ENCODE results near the gene STRIT1. TPM values are rescaled to one million over a fixed set of nuclear protein-coding genes. Genes with fewer than 3 reads are reported as not detected.

Gene STRIT1
- total RNA-seq, 1 donor from 2014 or later = not detected

DNA sequence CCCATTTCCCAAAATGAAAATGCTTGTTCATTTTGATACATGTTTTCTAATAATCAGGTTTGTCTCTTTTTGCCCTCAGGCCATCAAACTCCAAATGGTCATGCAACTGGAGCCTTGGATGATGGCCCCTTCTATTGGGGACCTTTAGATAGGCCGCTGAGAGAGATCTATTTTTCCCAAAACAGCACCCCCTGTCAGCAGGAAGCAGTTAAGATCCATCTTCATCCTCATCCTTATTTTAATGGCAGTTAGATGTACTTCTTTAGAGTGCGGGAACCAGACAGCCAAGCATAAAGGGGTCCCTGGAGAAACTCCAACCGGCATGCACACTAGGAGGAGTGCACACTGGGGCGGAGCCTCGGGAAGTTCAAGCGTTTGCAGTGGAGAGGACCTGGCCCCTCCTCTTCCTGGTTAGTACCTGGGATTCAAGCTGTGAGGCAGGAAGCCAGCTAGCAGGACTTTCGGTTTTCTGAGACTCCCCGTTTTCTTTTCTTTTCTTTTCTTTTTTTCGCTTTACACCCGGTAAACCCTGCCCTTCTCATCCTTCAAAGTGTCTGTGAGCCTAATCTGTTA is 31.9 kb upstream of the STRIT1 start:
- DNase-seq = peak; percentile 31
- Mint-ChIP-seq H3K27ac (no peak overlapping the region), H3K4me3 (no peak overlapping the region), H3K4me1 (no peaks in the 10 kb centered on the region), H3K36me3 (ENCODE audit: low read depth) (no peaks in the 10 kb centered on the region), H3K27me3 (peaks cover 4% of the 10 kb centered on the region), H3K9me3 (no peaks in the 10 kb centered on the region)
- intact Hi-C loops (cut with micrococcal nuclease) = no loop called here

GRCh38 chr3:155323063-155323666 is 29.7 kb upstream of the STRIT1 start:
- intact Hi-C loops (cut with micrococcal nuclease) = no loop called here
- Mint-ChIP-seq H3K27me3 (no peaks in the 10 kb centered on the region), H3K36me3 (ENCODE audit: low read depth) (no peaks in the 10 kb centered on the region), H3K27ac (no peak overlapping the region), H3K4me3 (no peak overlapping the region), H3K9me3 (no peaks in the 10 kb centered on the region), H3K4me1 (no peaks in the 10 kb centered on the region)
- peak; percentile 67 for DNase-seq

- no peak for DNase-seq
- Mint-ChIP-seq H3K27ac (no peak overlapping the region), H3K27me3 (no peaks in the 10 kb centered on the region), H3K9me3 (no peaks in the 10 kb centered on the region), H3K4me3 (no peak overlapping the region), H3K4me1 (no peaks in the 10 kb centered on the region), H3K36me3 (ENCODE audit: low read depth) (no peaks in the 10 kb centered on the region)
- intact Hi-C loops (cut with micrococcal nuclease) = no loop called here
Observed at GRCh38 chr3:155321418-155321817, 27.9 kb upstream of the STRIT1 start.

DNA sequence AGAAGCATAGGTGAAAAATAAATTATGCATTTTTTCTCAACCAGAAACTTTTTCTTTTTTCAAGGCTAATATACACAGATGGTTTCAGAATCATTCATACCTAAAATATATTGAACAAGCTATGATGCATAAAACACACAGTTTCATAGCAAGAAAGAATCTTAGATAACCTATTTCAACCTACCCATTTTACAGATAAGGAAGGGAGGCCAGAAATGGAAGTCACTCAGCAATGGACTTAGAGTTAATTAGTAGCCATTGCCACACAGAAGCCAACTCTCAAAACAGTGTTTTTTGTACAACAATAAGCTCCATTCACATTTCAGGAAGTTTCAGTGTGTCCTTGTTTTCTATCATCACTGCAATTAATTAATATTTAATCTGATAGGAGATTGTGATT is 27.5 kb upstream of the STRIT1 start:
- no peak for DNase-seq
- intact Hi-C loops (cut with micrococcal nuclease) = no loop called here
- H3K4me3 Mint-ChIP-seq = no peak overlapping the region

GRCh38 chr3:155318740-155319139 is 25.3 kb upstream of the STRIT1 start:
- Mint-ChIP-seq H3K27ac (no peak overlapping the region), H3K27me3 (no peaks in the 10 kb centered on the region), H3K36me3 (ENCODE audit: low read depth) (no peaks in the 10 kb centered on the region), H3K4me3 (no peak overlapping the region), H3K4me1 (no peaks in the 10 kb centered on the region), H3K9me3 (no peaks in the 10 kb centered on the region)
- intact Hi-C loops (cut with micrococcal nuclease) = no loop called here
- DNase-seq = peak; percentile 23

More for the DNA sequence above, 27.5 kb upstream of the STRIT1 start:
- no peaks in the 10 kb centered on the region for H3K27me3 Mint-ChIP-seq
- no peak overlapping the region for H3K27ac Mint-ChIP-seq
- H3K9me3 Mint-ChIP-seq = no peaks in the 10 kb centered on the region
- no peaks in the 10 kb centered on the region for H3K36me3 Mint-ChIP-seq (ENCODE audit: low read depth)
- H3K4me1 Mint-ChIP-seq = no peaks in the 10 kb centered on the region

DNA sequence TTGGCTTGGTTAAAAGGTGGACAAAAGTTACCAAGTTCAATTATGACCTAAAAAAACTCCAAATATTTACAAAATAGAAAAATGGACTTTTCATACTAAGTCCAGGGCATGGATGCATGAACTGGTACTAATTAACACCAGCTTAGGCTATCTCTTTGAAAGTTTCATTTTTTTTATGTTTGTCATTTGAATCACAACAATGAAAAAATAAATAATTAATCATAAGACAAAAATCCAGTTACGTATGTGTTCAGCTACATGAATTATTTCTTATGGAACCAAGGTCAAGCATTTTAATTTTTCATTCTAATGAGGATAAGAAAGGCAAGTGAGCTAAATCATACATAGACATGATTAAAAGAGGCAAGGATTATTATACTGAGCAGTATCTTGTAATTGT is 23.7 kb upstream of the STRIT1 start:
- Mint-ChIP-seq H3K4me1 (no peaks in the 10 kb centered on the region), H3K36me3 (ENCODE audit: low read depth) (no peaks in the 10 kb centered on the region), H3K27me3 (no peaks in the 10 kb centered on the region), H3K4me3 (no peak overlapping the region), H3K9me3 (no peaks in the 10 kb centered on the region), H3K27ac (no peak overlapping the region)
- intact Hi-C loops (cut with micrococcal nuclease) = no loop called here
- no peak for DNase-seq

- peak; percentile 21 for DNase-seq
- intact Hi-C loops (cut with micrococcal nuclease) = no loop called here
- H3K4me3 Mint-ChIP-seq = no peak overlapping the region
- H3K27me3 Mint-ChIP-seq = no peaks in the 10 kb centered on the region
- no peak overlapping the region for H3K27ac Mint-ChIP-seq
- H3K36me3 Mint-ChIP-seq (ENCODE audit: low read depth) = no peaks in the 10 kb centered on the region
- H3K4me1 Mint-ChIP-seq = no peaks in the 10 kb centered on the region
- no peaks in the 10 kb centered on the region for H3K9me3 Mint-ChIP-seq
Observed at GRCh38 chr3:155316426-155316825, 22.9 kb upstream of the STRIT1 start.

- intact Hi-C loops (cut with micrococcal nuclease) = no loop called here
- Mint-ChIP-seq H3K27ac (no peak overlapping the region), H3K4me3 (no peak overlapping the region), H3K36me3 (ENCODE audit: low read depth) (no peaks in the 10 kb centered on the region), H3K9me3 (no peaks in the 10 kb centered on the region), H3K4me1 (no peaks in the 10 kb centered on the region), H3K27me3 (no peaks in the 10 kb centered on the region)
- no peak for DNase-seq
Observed at GRCh38 chr3:155313916-155314315, 20.4 kb upstream of the STRIT1 start.

- H3K27me3 Mint-ChIP-seq = no peaks in the 10 kb centered on the region
- H3K9me3 Mint-ChIP-seq = no peaks in the 10 kb centered on the region
- DNase-seq = no peak
- H3K36me3 Mint-ChIP-seq (ENCODE audit: low read depth) = no peaks in the 10 kb centered on the region
- H3K27ac Mint-ChIP-seq = no peak overlapping the region
- no peaks in the 10 kb centered on the region for H3K4me1 Mint-ChIP-seq
- intact Hi-C loops (cut with micrococcal nuclease) = no loop called here
- no peak overlapping the region for H3K4me3 Mint-ChIP-seq
Observed at GRCh38 chr3:155313300-155313699, 19.8 kb upstream of the STRIT1 start.

GRCh38 chr3:155312781-155313180 is 19.3 kb upstream of the STRIT1 start:
- no peak overlapping the region for H3K27ac Mint-ChIP-seq
- no peaks in the 10 kb centered on the region for H3K4me1 Mint-ChIP-seq
- no peaks in the 10 kb centered on the region for H3K27me3 Mint-ChIP-seq
- no peak for DNase-seq
- H3K9me3 Mint-ChIP-seq = no peaks in the 10 kb centered on the region
- intact Hi-C loops (cut with micrococcal nuclease) = no loop called here
- H3K4me3 Mint-ChIP-seq = no peak overlapping the region
- no peaks in the 10 kb centered on the region for H3K36me3 Mint-ChIP-seq (ENCODE audit: low read depth)

DNA sequence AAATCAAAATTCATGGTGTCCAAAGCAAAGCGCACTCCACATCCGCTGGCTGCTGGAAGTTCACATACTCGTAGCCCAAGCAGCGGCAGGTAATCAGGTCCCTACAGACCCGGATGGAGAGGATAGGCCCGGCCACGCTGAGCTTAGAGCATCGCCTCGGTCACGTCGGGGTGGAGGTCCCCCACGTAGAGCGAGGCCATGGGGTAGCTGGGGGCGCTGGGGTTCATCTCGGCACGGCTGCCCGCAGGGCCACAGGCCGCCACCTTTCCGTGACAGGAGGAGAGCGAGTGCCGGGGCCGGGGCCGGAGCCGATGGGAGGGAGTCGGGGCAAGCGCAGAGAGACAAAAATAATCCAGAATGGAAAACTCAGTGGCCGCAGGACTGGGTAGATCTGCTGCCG is 16.1 kb upstream of the STRIT1 start:
- no peaks in the 10 kb centered on the region for H3K9me3 Mint-ChIP-seq
- DNase-seq = peak; percentile 27
- H3K4me1 Mint-ChIP-seq = no peaks in the 10 kb centered on the region
- no peaks in the 10 kb centered on the region for H3K36me3 Mint-ChIP-seq (ENCODE audit: low read depth)
- H3K27ac Mint-ChIP-seq = no peak overlapping the region
- peaks cover 1% of the 10 kb centered on the region for H3K27me3 Mint-ChIP-seq
- intact Hi-C loops (cut with micrococcal nuclease) = no loop called here
- no peak overlapping the region for H3K4me3 Mint-ChIP-seq

DNA sequence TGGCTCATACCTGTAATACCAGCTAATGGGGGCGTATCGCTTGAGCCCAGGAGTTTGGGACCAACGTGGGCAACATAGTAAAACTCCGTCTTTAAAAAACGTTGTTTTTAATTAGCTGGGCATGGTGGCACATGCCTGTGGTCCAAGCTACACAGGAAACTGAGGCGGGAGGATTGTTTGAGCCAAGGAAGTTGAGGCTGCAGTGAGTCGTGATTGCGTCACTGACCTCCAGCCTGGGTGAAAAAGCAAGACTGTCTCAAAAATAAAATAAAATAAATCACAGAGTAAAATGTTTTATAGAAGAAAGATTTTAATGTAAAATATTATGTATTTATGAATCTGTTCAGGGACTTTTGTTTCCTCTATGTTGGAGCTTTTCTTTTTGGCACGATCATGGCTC is 15.3 kb upstream of the STRIT1 start:
- H3K9me3 Mint-ChIP-seq = no peaks in the 10 kb centered on the region
- no peak for DNase-seq

GRCh38 chr3:155307183-155307582 is 13.7 kb upstream of the STRIT1 start:
- H3K4me1 Mint-ChIP-seq = no peaks in the 10 kb centered on the region

More for the DNA sequence above, 15.3 kb upstream of the STRIT1 start:
- H3K27ac Mint-ChIP-seq = no peak overlapping the region
- H3K4me1 Mint-ChIP-seq = no peaks in the 10 kb centered on the region
- intact Hi-C loops (cut with micrococcal nuclease) = no loop called here
- no peaks in the 10 kb centered on the region for H3K36me3 Mint-ChIP-seq (ENCODE audit: low read depth)
- no peak overlapping the region for H3K4me3 Mint-ChIP-seq
- H3K27me3 Mint-ChIP-seq = peaks cover 1% of the 10 kb centered on the region

GRCh38 chr3:155304394-155304793 is 10.9 kb upstream of the STRIT1 start:
- peak; percentile 35 for DNase-seq
- Mint-ChIP-seq H3K36me3 (ENCODE audit: low read depth) (no peaks in the 10 kb centered on the region), H3K27ac (no peak overlapping the region), H3K27me3 (peaks cover 1% of the 10 kb centered on the region), H3K4me1 (no peaks in the 10 kb centered on the region), H3K4me3 (no peak overlapping the region), H3K9me3 (no peaks in the 10 kb centered on the region)
- intact Hi-C loops (cut with micrococcal nuclease) = no loop called here

More at GRCh38 chr3:155307183-155307582, 13.7 kb upstream of the STRIT1 start:
- DNase-seq = no peak
- H3K27me3 Mint-ChIP-seq = peaks cover 1% of the 10 kb centered on the region
- no peak overlapping the region for H3K4me3 Mint-ChIP-seq
- no peak overlapping the region for H3K27ac Mint-ChIP-seq
- H3K36me3 Mint-ChIP-seq (ENCODE audit: low read depth) = no peaks in the 10 kb centered on the region
- intact Hi-C loops (cut with micrococcal nuclease) = no loop called here
- H3K9me3 Mint-ChIP-seq = no peaks in the 10 kb centered on the region

DNA sequence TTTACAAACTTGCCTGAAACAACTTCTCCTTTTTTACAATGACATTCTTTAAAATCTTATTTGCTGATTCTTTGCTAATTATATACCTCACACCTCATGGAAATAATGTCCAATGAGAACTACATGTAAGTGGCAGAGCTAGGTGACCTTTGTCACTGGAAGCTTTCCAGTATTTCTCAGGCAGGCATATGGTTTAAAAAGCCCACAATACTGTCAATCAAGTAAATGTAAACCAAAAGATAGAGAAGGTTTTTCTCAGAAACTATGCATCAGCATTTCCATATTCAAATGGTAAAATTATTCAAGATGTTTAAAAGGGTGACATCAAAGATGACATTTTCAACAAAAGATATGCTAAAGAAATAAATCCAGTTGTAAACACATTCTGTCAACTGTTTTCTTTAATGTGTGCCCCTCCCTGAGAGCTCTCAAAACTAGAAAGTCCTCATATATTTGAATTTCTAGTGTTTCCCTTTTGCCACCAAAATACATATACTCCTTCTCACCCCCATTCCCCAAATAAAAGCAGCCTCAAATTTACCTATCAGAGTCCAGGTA is 10.1 kb upstream of the STRIT1 start:
- H3K27ac Mint-ChIP-seq = no peak overlapping the region
- DNase-seq = no peak
- no peaks in the 10 kb centered on the region for H3K9me3 Mint-ChIP-seq
- H3K4me1 Mint-ChIP-seq = no peaks in the 10 kb centered on the region
- peaks cover 1% of the 10 kb centered on the region for H3K27me3 Mint-ChIP-seq
- intact Hi-C loops (cut with micrococcal nuclease) = no loop called here
- no peak overlapping the region for H3K4me3 Mint-ChIP-seq
- H3K36me3 Mint-ChIP-seq (ENCODE audit: low read depth) = no peaks in the 10 kb centered on the region
